Measurements from ENCODE around the gene GUCY1B1. TPM values are rescaled to one million over a fixed set of nuclear protein-coding genes. Genes with fewer than 3 reads are reported as not detected.

Gene GUCY1B1
- total RNA-seq, 4 donors from 2014 or later = 24.8 to 37.4 (median 30.9) TPM

DNA sequence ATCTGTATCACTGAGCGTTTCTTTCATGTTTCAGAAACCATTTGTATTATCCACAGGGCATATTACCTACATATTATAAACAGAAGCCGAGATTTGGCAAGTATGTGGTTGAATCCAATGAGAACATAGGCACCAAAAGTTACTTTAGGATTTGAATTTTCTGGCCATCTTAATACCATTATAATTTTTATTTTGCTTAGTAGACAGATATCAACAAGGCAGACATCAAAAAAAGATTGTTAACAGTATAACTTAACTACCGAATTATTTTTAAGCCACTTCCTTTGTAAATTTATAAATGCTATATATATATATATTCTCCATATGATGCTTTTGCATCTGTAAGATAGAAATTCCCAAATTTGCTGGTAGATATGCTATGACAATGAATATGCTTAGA lies 2.2 kb downstream of the GUCY1B1 start:
- intact Hi-C loops (cut with DNase I; ENCODE audit: low total_unique reads) = no loop called here
- DNase-seq = no peak
- H3K27me3 ChIP-seq = no peaks in the 10 kb centered on the region
- H3K36me3 ChIP-seq = no peaks in the 10 kb centered on the region
- H3K4me1 ChIP-seq = no peaks in the 10 kb centered on the region
- H3K27ac ChIP-seq = peak overlapping the region in 1 of 2 donors; percentile 95
- no peak overlapping the region for H3K4me3 ChIP-seq
- H3K9me3 ChIP-seq = no peaks in the 10 kb centered on the region
- no peak for TF ChIP-seq POLR2A (IDR thresholded peaks at IDR 0.05)
- TF ChIP-seq, protein P1, sequence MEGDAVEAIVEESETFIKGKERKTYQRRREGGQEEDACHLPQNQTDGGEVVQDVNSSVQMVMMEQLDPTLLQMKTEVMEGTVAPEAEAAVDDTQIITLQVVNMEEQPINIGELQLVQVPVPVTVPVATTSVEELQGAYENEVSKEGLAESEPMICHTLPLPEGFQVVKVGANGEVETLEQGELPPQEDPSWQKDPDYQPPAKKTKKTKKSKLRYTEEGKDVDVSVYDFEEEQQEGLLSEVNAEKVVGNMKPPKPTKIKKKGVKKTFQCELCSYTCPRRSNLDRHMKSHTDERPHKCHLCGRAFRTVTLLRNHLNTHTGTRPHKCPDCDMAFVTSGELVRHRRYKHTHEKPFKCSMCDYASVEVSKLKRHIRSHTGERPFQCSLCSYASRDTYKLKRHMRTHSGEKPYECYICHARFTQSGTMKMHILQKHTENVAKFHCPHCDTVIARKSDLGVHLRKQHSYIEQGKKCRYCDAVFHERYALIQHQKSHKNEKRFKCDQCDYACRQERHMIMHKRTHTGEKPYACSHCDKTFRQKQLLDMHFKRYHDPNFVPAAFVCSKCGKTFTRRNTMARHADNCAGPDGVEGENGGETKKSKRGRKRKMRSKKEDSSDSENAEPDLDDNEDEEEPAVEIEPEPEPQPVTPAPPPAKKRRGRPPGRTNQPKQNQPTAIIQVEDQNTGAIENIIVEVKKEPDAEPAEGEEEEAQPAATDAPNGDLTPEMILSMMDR (IDR thresholded peaks at IDR 0.05) = no peak

GRCh38 chr4:155761916-155762315 lies 3.1 kb downstream of the GUCY1B1 start:
- Histone ChIP-seq H3K4me1 (no peaks in the 10 kb centered on the region), H3K36me3 (no peaks in the 10 kb centered on the region), H3K9me3 (no peaks in the 10 kb centered on the region), H3K27ac (peak overlapping the region; percentile 6 to 95), H3K4me3 (no peak overlapping the region), H3K27me3 (no peaks in the 10 kb centered on the region)
- TF ChIP-seq, protein P1 (IDR thresholded peaks at IDR 0.05) = no peak
- no peak for TF ChIP-seq POLR2A (IDR thresholded peaks at IDR 0.05)
- intact Hi-C loops (cut with DNase I; ENCODE audit: low total_unique reads) = no loop called here
- DNase-seq = no peak

GRCh38 chr4:155762334-155762733 lies 3.5 kb downstream of the GUCY1B1 start:
- H3K36me3 ChIP-seq = no peaks in the 10 kb centered on the region
- intact Hi-C loops (cut with DNase I; ENCODE audit: low total_unique reads) = no loop called here
- TF ChIP-seq, protein P1 (IDR thresholded peaks at IDR 0.05) = no peak
- no peak for TF ChIP-seq POLR2A (IDR thresholded peaks at IDR 0.05)
- no peaks in the 10 kb centered on the region for H3K9me3 ChIP-seq
- no peaks in the 10 kb centered on the region for H3K27me3 ChIP-seq
- peak overlapping the region in 1 of 2 donors; percentile 95 for H3K27ac ChIP-seq
- DNase-seq = no peak
- no peaks in the 10 kb centered on the region for H3K4me1 ChIP-seq
- H3K4me3 ChIP-seq = no peak overlapping the region

DNA sequence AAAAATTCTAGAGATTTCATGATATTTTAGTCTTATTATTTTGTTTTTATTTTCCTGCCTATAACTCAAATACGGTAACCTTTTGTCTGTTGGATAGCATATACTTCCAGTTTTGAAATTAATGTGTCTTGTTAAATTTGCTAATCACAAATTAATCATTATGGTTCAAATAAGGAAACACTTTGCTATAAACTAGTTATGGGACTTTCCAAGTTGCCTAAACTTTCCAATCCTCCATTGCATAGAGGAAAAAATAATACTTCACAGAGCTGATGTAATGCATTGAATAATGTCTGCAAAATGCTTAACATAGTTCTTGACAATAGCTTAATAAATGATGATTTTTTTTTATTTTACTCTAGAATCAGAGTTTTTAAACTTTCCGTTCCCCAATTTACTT lies 4.7 kb downstream of the GUCY1B1 start:
- no peak overlapping the region for H3K4me3 ChIP-seq
- H3K27ac ChIP-seq = no peak overlapping the region
- no peaks in the 10 kb centered on the region for H3K4me1 ChIP-seq
- no peaks in the 10 kb centered on the region for H3K9me3 ChIP-seq
- intact Hi-C loops (cut with DNase I; ENCODE audit: low total_unique reads) = no loop called here
- TF ChIP-seq, protein P1 (IDR thresholded peaks at IDR 0.05) = no peak
- no peak for TF ChIP-seq POLR2A (IDR thresholded peaks at IDR 0.05)
- no peaks in the 10 kb centered on the region for H3K27me3 ChIP-seq
- no peaks in the 10 kb centered on the region for H3K36me3 ChIP-seq
- DNase-seq = no peak

DNA sequence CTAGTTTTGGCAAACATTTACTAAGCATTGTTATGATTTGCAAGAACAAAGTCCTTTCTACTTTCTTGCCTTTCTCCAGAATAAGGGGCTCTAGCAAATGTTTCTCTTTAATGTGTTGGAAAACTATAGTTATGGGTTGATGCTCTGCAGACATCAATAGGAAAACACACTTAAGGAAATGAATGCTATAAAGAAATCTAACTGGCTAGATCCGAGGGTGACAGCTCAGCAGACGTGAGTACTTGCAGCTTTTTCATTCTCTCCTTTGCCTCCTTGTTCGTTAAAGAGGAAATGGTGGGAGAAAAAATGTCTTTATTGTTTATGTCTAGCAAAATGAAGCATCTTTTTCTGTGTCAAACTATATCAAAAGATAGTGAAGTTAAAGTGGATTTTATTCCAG lies 6.3 kb downstream of the GUCY1B1 start:
- TF ChIP-seq, protein P1 (IDR thresholded peaks at IDR 0.05) = no peak
- TF ChIP-seq POLR2A (IDR thresholded peaks at IDR 0.05) = no peak
- Histone ChIP-seq H3K4me1 (no peaks in the 10 kb centered on the region), H3K4me3 (no peak overlapping the region), H3K27me3 (no peaks in the 10 kb centered on the region), H3K27ac (peak overlapping the region in 1 of 2 donors; percentile 0), H3K36me3 (no peaks in the 10 kb centered on the region), H3K9me3 (no peaks in the 10 kb centered on the region)
- no peak for DNase-seq
- intact Hi-C loops (cut with DNase I; ENCODE audit: low total_unique reads) = no loop called here

Measured in uterus (tissue), 4 donors.